HL-60 (cell line): Measurements from ENCODE around the gene SLC15A1.

Source experiments
- DNase-seq, 2 experiments: peaks; one replicate each; pipeline ENCODE4 v3.0.0-alpha.2; 2010 to 2020; ENCODE audit warnings: low read depth in 1 of 2, low spot score in 1 of 2
- H3K27ac ChIP-seq: fragments of 250-450 bp; sonication (Bioruptor Pico); replicated peaks from 2 replicates; pipeline ENCODE4 v1.5.1; 2020; ENCODE audit warnings: mild to moderate bottlenecking, moderate library complexity
- H3K27me3 ChIP-seq: fragments of 250-450 bp; sonication (Bioruptor Pico); 2 replicates; pipeline ENCODE4 v1.5.1; 2021; ENCODE audit warnings: mild to moderate bottlenecking, moderate library complexity; ENCODE audit not compliant: insufficient read depth, poor library complexity, severe bottlenecking
- H3K4me3 ChIP-seq: replicated peaks from 2 replicates; pipeline ENCODE4 v1.5.1; 2011; ENCODE audit warnings: mild to moderate bottlenecking, control low read depth, low read length; ENCODE audit not compliant: insufficient read depth
- GABPA ChIP-seq: IDR thresholded peaks from 2 replicates; pipeline ENCODE4 v1.6.1; 2012; ENCODE audit warnings: low read depth
- POLR2AphosphoS5 ChIP-seq: IDR thresholded peaks from 2 replicates; pipeline ENCODE4 v1.6.1; 2012; ENCODE audit warnings: low read depth
- SPI1 ChIP-seq: IDR thresholded peaks from 2 replicates; pipeline ENCODE4 v1.6.1; 2012; ENCODE audit warnings: low read depth, mild to moderate bottlenecking, borderline replicate concordance
- TF ChIP-seq, protein P1 (sequence below): IDR thresholded peaks from 2 replicates; pipeline ENCODE4 v1.6.1; 2012; ENCODE audit warnings: low read depth; ENCODE audit not compliant: insufficient replicate concordance
- TF ChIP-seq, protein P2 (sequence below): IDR thresholded peaks from one replicate; pipeline ENCODE4 v1.5.1; 2011; ENCODE audit warnings: low read length, control low read depth, inconsistent platforms; ENCODE audit not compliant: insufficient read depth

SLC15A1 gene

DNA sequence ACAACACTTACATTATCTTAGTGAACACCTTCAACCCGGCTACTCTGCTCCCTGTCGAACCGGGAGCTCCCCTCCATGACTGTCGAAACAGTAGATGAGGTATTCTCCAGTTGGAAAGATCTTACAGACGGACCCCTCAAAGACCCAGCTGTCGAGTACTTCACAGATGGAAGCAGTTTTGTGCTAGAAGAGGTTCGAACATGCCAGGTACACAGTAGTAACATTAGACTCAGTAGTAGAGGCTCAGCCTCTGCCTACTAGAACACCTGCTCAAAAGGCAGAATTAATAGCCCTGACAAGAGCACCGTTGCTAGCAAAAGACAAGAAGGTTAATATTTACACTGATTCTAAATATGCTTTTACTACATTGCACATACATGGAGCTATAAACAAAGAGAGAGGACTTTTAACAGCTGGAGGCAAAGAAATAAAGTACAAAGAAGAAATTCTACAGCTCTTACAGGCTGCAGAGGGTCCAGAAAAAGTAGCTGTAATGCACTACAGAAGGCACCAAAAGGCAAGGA lies 13.6 kb upstream of the SLC15A1 start:
- H3K27ac ChIP-seq = no peak overlapping the region
- no peak for DNase-seq
- peaks cover 6% of the 10 kb centered on the region for H3K27me3 ChIP-seq
- TF ChIP-seq SPI1 (no peak), GABPA (no peak), POLR2AphosphoS5 (no peak)
- TF ChIP-seq, protein P1, sequence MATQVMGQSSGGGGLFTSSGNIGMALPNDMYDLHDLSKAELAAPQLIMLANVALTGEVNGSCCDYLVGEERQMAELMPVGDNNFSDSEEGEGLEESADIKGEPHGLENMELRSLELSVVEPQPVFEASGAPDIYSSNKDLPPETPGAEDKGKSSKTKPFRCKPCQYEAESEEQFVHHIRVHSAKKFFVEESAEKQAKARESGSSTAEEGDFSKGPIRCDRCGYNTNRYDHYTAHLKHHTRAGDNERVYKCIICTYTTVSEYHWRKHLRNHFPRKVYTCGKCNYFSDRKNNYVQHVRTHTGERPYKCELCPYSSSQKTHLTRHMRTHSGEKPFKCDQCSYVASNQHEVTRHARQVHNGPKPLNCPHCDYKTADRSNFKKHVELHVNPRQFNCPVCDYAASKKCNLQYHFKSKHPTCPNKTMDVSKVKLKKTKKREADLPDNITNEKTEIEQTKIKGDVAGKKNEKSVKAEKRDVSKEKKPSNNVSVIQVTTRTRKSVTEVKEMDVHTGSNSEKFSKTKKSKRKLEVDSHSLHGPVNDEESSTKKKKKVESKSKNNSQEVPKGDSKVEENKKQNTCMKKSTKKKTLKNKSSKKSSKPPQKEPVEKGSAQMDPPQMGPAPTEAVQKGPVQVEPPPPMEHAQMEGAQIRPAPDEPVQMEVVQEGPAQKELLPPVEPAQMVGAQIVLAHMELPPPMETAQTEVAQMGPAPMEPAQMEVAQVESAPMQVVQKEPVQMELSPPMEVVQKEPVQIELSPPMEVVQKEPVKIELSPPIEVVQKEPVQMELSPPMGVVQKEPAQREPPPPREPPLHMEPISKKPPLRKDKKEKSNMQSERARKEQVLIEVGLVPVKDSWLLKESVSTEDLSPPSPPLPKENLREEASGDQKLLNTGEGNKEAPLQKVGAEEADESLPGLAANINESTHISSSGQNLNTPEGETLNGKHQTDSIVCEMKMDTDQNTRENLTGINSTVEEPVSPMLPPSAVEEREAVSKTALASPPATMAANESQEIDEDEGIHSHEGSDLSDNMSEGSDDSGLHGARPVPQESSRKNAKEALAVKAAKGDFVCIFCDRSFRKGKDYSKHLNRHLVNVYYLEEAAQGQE = no peak
- TF ChIP-seq, protein P2, sequence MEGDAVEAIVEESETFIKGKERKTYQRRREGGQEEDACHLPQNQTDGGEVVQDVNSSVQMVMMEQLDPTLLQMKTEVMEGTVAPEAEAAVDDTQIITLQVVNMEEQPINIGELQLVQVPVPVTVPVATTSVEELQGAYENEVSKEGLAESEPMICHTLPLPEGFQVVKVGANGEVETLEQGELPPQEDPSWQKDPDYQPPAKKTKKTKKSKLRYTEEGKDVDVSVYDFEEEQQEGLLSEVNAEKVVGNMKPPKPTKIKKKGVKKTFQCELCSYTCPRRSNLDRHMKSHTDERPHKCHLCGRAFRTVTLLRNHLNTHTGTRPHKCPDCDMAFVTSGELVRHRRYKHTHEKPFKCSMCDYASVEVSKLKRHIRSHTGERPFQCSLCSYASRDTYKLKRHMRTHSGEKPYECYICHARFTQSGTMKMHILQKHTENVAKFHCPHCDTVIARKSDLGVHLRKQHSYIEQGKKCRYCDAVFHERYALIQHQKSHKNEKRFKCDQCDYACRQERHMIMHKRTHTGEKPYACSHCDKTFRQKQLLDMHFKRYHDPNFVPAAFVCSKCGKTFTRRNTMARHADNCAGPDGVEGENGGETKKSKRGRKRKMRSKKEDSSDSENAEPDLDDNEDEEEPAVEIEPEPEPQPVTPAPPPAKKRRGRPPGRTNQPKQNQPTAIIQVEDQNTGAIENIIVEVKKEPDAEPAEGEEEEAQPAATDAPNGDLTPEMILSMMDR = no peak
- H3K4me3 ChIP-seq = no peak overlapping the region

DNA sequence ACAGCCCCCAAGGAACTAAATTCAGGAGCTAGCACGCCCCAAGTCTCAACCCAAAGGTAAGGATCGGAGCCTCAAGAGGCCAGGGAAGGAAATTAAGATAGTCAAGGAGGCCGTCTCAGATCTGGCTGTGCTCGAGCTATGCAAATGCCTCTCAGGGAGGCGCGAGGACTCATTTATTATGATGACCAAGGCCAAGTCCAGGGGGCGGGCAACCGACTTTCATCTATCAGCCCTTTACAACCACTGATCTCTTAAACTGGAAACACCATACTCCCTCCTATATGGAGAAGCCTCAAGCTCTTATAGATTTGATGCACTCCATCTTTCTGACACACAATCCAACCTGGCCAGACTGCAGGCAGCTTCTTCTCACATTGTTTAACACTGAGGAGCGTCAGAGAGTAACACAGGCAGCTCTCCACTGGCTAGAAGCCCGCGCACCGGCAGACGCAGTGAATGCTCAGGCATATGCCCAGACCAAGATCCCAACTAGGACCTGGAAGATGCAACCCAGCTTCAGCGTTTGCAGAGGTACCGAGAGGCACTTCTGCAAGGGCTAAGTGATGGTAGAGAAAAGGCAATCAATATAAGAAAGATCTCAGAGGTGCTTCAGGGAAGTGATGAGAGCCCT lies 9.6 kb upstream of the SLC15A1 start:
- H3K27ac ChIP-seq = no peak overlapping the region
- H3K27me3 ChIP-seq = peaks cover 6% of the 10 kb centered on the region
- H3K4me3 ChIP-seq = no peak overlapping the region
- no peak for DNase-seq
- TF ChIP-seq, protein P2 = no peak
- TF ChIP-seq, protein P1 = no peak
- TF ChIP-seq SPI1 (no peak), POLR2AphosphoS5 (no peak), GABPA (no peak)

- Histone ChIP-seq H3K27ac (no peak overlapping the region), H3K4me3 (no peak overlapping the region), H3K27me3 (no peaks in the 10 kb centered on the region)
- TF ChIP-seq GABPA (no peak), SPI1 (no peak), POLR2AphosphoS5 (no peak)
- TF ChIP-seq, protein P2 = no peak
- TF ChIP-seq, protein P1 = no peak
- DNase-seq = no peak
Observed at GRCh38 chr13:98761126-98761985, 8.9 kb upstream of the SLC15A1 start.
